K562 (cell line): ENCODE data around the gene BFSP1. TPM values are rescaled to one million over a fixed set of nuclear protein-coding genes. Genes with fewer than 3 reads are reported as not detected.

Experiments used
- HMGN3 ChIP-seq: IDR thresholded peaks from 2 replicates; pipeline ENCODE4 v1.6.1; 2011; ENCODE audit warnings: borderline replicate concordance, low read depth, mild to moderate bottlenecking, mixed read lengths, low read length; ENCODE audit not compliant: insufficient read length; ENCODE audit errors: extremely low read depth
- ID3 ChIP-seq, 2 experiments: fragments of 250-450 bp in 1 of 2; fragments of 450-650 bp in 1 of 2; sonication (Bioruptor Pico) in 1 of 2; IDR thresholded peaks; 2 replicates each; pipeline versions ENCODE4 v1.6.1 to v1.8.0; 2016 to 2021; ENCODE audit warnings: mild to moderate bottlenecking in 2 of 2, moderate library complexity in 2 of 2, missing compliant biosample characterization in 1 of 2, missing genetic modification characterization in 1 of 2
- MLLT1 ChIP-seq, 2 experiments: fragments of 450-650 bp; IDR thresholded peaks; 2 replicates each; pipeline ENCODE4 v1.6.1; 2016
- SMARCE1 ChIP-seq: fragments of 450-650 bp; IDR thresholded peaks from 2 replicates; pipeline ENCODE4 v1.7.1; 2016; ENCODE audit warnings: mild to moderate bottlenecking
- ZNF436 ChIP-seq: fragments of 250-450, 450-650 bp; sonication (Bioruptor Pico); formaldehyde crosslinking; IDR thresholded peaks from 2 replicates; pipeline ENCODE4 v1.7.0; 2020; ENCODE audit warnings: mild to moderate bottlenecking
- ZNF592 ChIP-seq: fragments of 450-650 bp; IDR thresholded peaks from 2 replicates; pipeline ENCODE4 v1.6.1; 2017; ENCODE audit warnings: antibody characterized with exemption, mild to moderate bottlenecking
- polyA plus RNA-seq, 8 experiments: library from polyadenylated mRNA; depleted of rRNA in 4 of 8; stranded (reverse) in 5 of 8; unstranded in 3 of 8; fragments of >200 nt; fragmentation: Nextera tagmentation in 2 of 8; fragmentation: Illumina TruSeq in 1 of 8; extraction: Ambion mirVana in 2 of 8; extraction: Trizol in 1 of 8; gene quantifications; 2 replicates each; pipeline versions ENCODE4 v1.2.1 to v1.2.3, GENCODE V29; 2011 to 2014; ENCODE audit warnings: inconsistent platforms in 1 of 8, missing spikeins in 1 of 8
- total RNA-seq, 7 experiments: library from RNA; depleted of rRNA in 6 of 7; stranded (reverse); fragments of >200 nt in 6 of 7; fragmentation: Illumina TruSeq in 2 of 7; extraction: Trizol in 2 of 7; gene quantifications; 2 replicates each; pipeline versions ENCODE4 v1.2.1 to v1.2.3, GENCODE V29; 2011 to 2021; ENCODE audit warnings: low replicate concordance in 1 of 7
- TF ChIP-seq, protein P1 (sequence below): sonication (generic); formaldehyde crosslinking; IDR thresholded peaks from 2 replicates; pipeline ENCODE4 v1.8.1; 2022; ENCODE audit warnings: missing genetic modification reagents

Gene BFSP1
- total and polyA plus RNA-seq, 9 of the 15 experiments (the other 6 are each of a cell fraction or from before 2014, with no cell fraction given): 0.09 to 0.86 (median 0.40) TPM

GRCh38 chr20:17556837-17557674 lies 25.9 kb upstream of the BFSP1 start (continued):
- TF ChIP-seq MLLT1 (IDR thresholded peaks at IDR 0.05): no peak
- TF ChIP-seq SMARCE1: no peak
- TF ChIP-seq ZNF436 (CRISPR knock-in tag): no peak
- TF ChIP-seq, protein P1, sequence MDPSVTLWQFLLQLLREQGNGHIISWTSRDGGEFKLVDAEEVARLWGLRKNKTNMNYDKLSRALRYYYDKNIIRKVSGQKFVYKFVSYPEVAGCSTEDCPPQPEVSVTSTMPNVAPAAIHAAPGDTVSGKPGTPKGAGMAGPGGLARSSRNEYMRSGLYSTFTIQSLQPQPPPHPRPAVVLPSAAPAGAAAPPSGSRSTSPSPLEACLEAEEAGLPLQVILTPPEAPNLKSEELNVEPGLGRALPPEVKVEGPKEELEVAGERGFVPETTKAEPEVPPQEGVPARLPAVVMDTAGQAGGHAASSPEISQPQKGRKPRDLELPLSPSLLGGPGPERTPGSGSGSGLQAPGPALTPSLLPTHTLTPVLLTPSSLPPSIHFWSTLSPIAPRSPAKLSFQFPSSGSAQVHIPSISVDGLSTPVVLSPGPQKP (CRISPR knock-in tag): no peak
- no peak for TF ChIP-seq ZNF592
- no peak for TF ChIP-seq ID3 (CRISPR knock-in tag; IDR thresholded peaks at IDR 0.05)
- no peak for TF ChIP-seq ID3 (tag; IDR thresholded peaks at IDR 0.05)
- no peak for TF ChIP-seq HMGN3
